OCI-LY3 (cell line): ENCODE measurements around the gene KCNC3.

Source experiments
- H2AFZ ChIP-seq: fragments of 200-600, 300-600 bp; shearing (Covaris generic); 2 replicates; pipeline ENCODE4 v1.6.0; 2014; ENCODE audit warnings: antibody characterized with exemption, low read depth, low read length
- H3K27ac ChIP-seq: fragments of 200-600, 300-600 bp; sonication (generic); 2 replicates; pipeline ENCODE4 v1.5.1; 2014; ENCODE audit warnings: mild to moderate bottlenecking, low read length, moderate library complexity, mixed read lengths
- H3K27me3 ChIP-seq: fragments of 200-600, 300-600 bp; sonication (generic); 2 replicates; pipeline ENCODE4 v1.6.1; 2014; ENCODE audit warnings: low read depth, low read length, mixed read lengths
- H3K36me3 ChIP-seq: fragments of 200-600, 300-600 bp; sonication (generic); replicated peaks from 2 replicates; pipeline ENCODE3; 2014; ENCODE audit warnings: low read depth, low read length, mixed read lengths
- H3K4me1 ChIP-seq: fragments of 300-600, 200-600 bp; sonication (generic); 2 replicates; pipeline ENCODE4 v1.6.1; 2014; ENCODE audit warnings: low read length, mixed read lengths
- H3K4me2 ChIP-seq: fragments of 200-600, 300-600 bp; sonication (generic); 2 replicates; pipeline ENCODE4 v1.6.1; 2014; ENCODE audit warnings: low read length, mixed read lengths
- H3K4me3 ChIP-seq: fragments of 300-600, 200-600 bp; sonication (generic); 2 replicates; pipeline ENCODE4 v1.5.1; 2014; ENCODE audit warnings: antibody characterized with exemption, mild to moderate bottlenecking, low read length, moderate library complexity
- H3K79me2 ChIP-seq: fragments of 300-600, 200-600 bp; shearing (Covaris generic); 2 replicates; pipeline ENCODE4 v1.6.1; 2014; ENCODE audit warnings: mild to moderate bottlenecking, low read length, mixed read lengths
- H3K9ac ChIP-seq: fragments of 300-600, 200-600 bp; shearing (Covaris generic); 2 replicates; pipeline ENCODE4 v1.6.0; 2014; ENCODE audit warnings: mild to moderate bottlenecking, low read length, moderate library complexity
- H3K9me3 ChIP-seq: fragments of 200-600, 300-600 bp; shearing (Covaris generic); 2 replicates; pipeline ENCODE4 v1.6.1; 2014; ENCODE audit warnings: low read length, mixed read lengths; ENCODE audit not compliant: insufficient read depth
- H4K20me1 ChIP-seq: fragments of 200-600, 300-600 bp; sonication (generic); 2 replicates; pipeline ENCODE4 v1.6.1; 2016; ENCODE audit warnings: low read length, mixed read lengths; ENCODE audit not compliant: insufficient read depth
- EZH2phosphoT487 ChIP-seq: fragments of 200-600 bp; shearing (Covaris generic); IDR thresholded peaks from 2 replicates; pipeline ENCODE4 v1.6.1; 2018; ENCODE audit warnings: antibody characterized with exemption, mixed run types, low read depth
- TF ChIP-seq, protein P1 (sequence below): fragments of 200-600, 300-600 bp; sonication (generic); IDR thresholded peaks from 2 replicates; pipeline ENCODE4 v1.5.1; 2014; ENCODE audit warnings: antibody characterized with exemption, low read length, low read depth

KCNC3 gene

DNA sequence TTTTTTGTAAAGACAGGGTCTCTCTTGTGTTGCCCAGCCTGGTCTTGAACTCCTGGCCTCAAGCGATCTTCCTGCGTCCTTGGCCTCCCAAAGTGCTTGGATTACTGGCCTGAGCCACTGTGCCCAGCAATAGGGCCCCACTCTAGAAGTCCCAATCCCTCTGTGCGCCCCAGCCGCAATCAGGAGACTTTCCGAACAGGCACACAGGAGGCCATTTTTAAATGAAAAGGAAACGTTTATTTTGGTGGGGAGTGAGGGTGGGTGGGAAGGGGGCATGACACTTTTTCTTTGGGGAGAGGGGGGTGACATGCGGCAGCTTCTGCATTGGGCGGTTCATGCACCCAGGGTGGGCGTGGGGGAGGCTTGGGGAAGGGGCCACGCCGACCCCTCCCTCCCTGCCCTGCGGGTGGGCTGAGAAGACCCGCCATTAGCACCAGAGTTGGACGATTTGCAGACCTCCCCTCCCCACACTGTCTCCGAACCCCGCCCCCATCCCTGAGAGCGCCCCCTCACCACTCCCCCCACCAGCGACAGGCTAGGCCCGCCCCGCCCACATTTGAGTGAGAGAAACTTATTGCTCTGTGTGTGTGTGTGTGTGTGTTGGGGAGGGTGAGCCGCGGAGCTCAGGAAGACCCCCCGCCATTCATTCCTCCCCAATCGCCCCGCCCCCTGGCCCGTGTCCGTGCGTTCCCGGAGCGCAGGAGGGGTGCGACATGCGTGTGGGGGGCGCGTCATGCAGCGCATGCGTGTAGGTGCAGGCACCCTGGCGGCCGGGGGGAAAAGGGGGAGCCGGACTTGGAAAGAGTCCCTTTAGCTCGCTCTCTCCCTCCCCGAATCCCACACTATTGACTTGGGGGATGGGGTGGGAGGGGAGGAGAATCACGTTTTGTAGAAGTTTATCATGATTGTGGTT, 17.2 kb downstream of the KCNC3 start:
- Histone ChIP-seq H3K27ac (no peak overlapping the region), H3K4me3 (peak overlapping the region; percentile 68), H3K79me2 (no peaks in the 10 kb centered on the region), H2AFZ (0 out of 2 replicates have a peak overlapping the region, but pooled peaks have one; percentile 14), H3K9ac (peak overlapping the region; percentile 21; the same call in 1 of the 2 replicates), H3K4me2 (peak overlapping the region; percentile 82), H4K20me1 (no peaks in the 10 kb centered on the region), H3K9me3 (no peaks in the 10 kb centered on the region), H3K4me1 (peaks cover 48% of the 10 kb centered on the region), H3K27me3 (0 out of 2 replicates have a peak, but pooled peaks cover 4% of the 10 kb centered on the region), H3K36me3 (no peaks in the 10 kb centered on the region)
- TF ChIP-seq, protein P1, sequence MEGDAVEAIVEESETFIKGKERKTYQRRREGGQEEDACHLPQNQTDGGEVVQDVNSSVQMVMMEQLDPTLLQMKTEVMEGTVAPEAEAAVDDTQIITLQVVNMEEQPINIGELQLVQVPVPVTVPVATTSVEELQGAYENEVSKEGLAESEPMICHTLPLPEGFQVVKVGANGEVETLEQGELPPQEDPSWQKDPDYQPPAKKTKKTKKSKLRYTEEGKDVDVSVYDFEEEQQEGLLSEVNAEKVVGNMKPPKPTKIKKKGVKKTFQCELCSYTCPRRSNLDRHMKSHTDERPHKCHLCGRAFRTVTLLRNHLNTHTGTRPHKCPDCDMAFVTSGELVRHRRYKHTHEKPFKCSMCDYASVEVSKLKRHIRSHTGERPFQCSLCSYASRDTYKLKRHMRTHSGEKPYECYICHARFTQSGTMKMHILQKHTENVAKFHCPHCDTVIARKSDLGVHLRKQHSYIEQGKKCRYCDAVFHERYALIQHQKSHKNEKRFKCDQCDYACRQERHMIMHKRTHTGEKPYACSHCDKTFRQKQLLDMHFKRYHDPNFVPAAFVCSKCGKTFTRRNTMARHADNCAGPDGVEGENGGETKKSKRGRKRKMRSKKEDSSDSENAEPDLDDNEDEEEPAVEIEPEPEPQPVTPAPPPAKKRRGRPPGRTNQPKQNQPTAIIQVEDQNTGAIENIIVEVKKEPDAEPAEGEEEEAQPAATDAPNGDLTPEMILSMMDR = no peak
- no peak for TF ChIP-seq EZH2phosphoT487

DNA sequence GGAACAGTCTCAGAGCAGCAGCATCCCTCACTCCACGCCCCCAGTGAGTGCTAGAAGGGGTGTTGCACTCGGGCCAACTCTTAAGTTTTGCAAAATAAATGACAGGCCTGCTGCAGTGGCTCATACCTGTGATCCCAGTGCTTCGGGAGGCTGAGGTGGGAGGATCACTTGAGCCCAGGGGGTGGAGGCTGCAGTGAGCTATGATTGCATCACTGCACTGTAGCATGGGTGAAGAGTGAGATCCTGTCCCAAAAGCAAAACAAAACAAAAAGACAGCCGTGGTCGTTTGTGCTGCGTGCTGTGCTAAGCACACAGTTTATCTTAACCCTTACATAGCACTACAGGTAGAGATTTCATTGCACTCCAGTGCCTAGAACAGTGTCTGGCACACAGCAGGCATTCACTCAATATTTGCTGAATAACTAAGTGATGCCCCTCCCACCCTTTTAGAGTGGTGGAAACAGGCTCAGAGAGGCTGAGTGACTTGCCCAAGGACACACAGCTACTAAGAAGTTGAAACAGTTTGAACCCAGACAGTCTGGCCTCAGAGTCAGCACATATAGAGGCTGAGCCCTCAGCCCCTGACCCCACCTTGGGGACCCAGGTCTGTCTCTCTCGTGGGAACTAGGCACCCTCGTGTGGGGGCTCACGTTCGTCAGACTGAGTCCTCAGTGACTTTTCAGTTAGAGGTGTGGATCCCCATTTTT, 18.3 kb downstream of the KCNC3 start:
- Histone ChIP-seq H2AFZ (no peak overlapping the region), H3K4me3 (no peak overlapping the region), H3K9ac (no peak overlapping the region), H3K4me1 (peaks cover 40% of the 10 kb centered on the region), H4K20me1 (no peaks in the 10 kb centered on the region), H3K27ac (no peak overlapping the region), H3K27me3 (0 out of 2 replicates have a peak, but pooled peaks cover 4% of the 10 kb centered on the region), H3K9me3 (no peaks in the 10 kb centered on the region), H3K36me3 (no peaks in the 10 kb centered on the region), H3K4me2 (no peak overlapping the region), H3K79me2 (no peaks in the 10 kb centered on the region)
- TF ChIP-seq EZH2phosphoT487 = no peak
- TF ChIP-seq, protein P1 = no peak

DNA sequence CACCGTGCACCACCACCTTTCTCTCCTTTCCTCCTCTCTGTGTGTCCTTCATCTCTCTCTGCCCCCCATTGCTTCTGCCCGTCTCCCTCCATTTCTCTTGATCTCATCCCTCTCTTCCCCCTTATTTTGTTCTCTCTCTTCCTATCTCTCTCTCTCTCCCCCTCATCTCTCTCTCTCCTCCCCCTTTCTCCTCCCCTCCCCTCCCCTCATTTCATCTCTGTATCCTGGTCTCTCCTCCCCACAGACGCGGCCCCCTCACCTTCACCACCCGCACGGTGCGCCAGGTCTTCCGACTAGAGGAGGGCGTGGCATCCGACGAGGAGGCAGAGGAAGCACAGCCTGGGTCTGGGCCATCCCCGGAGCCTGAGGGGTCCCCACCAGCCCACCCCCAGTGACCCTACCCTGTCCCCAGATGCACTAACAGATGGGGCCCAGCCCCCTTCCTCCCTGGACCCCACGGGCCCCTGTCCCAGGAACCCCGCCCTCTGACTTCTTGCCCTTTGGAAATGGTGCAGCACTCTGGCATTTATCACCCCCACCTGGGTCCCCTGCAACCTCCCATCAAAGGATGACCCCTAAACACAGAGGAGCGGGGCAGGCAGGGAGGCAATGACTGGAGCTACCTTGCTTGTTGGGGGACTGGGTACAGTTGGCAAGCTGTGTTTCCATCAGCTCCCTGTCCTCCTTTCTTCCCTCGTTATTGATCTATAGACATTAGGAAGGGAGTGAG, 19.6 kb downstream of the KCNC3 start:
- Histone ChIP-seq H3K4me3 (no peak overlapping the region), H3K9ac (no peak overlapping the region), H3K27me3 (0 out of 2 replicates have a peak, but pooled peaks cover 4% of the 10 kb centered on the region), H3K4me1 (peaks cover 27% of the 10 kb centered on the region), H3K27ac (no peak overlapping the region), H2AFZ (no peak overlapping the region), H3K9me3 (no peaks in the 10 kb centered on the region), H3K79me2 (no peaks in the 10 kb centered on the region), H4K20me1 (no peaks in the 10 kb centered on the region), H3K4me2 (no peak overlapping the region), H3K36me3 (no peaks in the 10 kb centered on the region)
- TF ChIP-seq EZH2phosphoT487 = no peak
- TF ChIP-seq, protein P1 = no peak
